H1 (cell line): ENCODE results near the gene PLB1. TPM values are rescaled to one million over a fixed set of nuclear protein-coding genes. Genes with fewer than 3 reads are reported as not detected.

Experiments
- EGR1 ChIP-seq: IDR thresholded peaks from 2 replicates; pipeline ENCODE4 v1.6.1; 2011; ENCODE audit warnings: low read depth, low read length, borderline replicate concordance
- HDAC2 ChIP-seq, 2 experiments: fragments of 300-600 bp in 1 of 2; sonication (generic) in 1 of 2; IDR thresholded peaks; 2 replicates each; pipeline ENCODE4 v1.6.1; 2011 to 2012; ENCODE audit warnings: low read depth in 2 of 2, low read length in 2 of 2, mild to moderate bottlenecking in 2 of 2, moderate library complexity in 2 of 2, borderline replicate concordance in 1 of 2, inconsistent platforms in 1 of 2
- ZNF274 ChIP-seq: IDR thresholded peaks from 2 replicates; pipeline ENCODE4 v1.7.0; 2012; ENCODE audit warnings: low read length, borderline replicate concordance; ENCODE audit errors: extremely low read depth
- polyA plus RNA-seq, 7 experiments: library from polyadenylated mRNA; depleted of rRNA in 3 of 7; stranded (reverse) in 5 of 7; unstranded in 2 of 7; fragments of >200 nt in 5 of 7; fragments of 200-250 nt in 2 of 7; gene quantifications; 1 replicate in 5 of 7; 2 replicates in 1 of 7; 4 replicates in 1 of 7; pipeline versions ENCODE4 v1.2.1 to v1.2.3, GENCODE V29; 2011 to 2013; ENCODE audit warnings: missing spikeins in 2 of 7, mixed read lengths in 2 of 7
- total RNA-seq: library from RNA; stranded (reverse); fragmentation: NEBNext Ultra II Directional; extraction: Animal tissue kit (Norgen Biotek cat#: 25700); gene quantifications from 2 replicates; pipeline ENCODE4 v1.2.1, GENCODE V29; 2021
- TF ChIP-seq, protein P1 (sequence below): IDR thresholded peaks from 2 replicates; pipeline ENCODE4 v1.6.1; 2012; ENCODE audit warnings: low read length, inconsistent platforms

Gene PLB1
- total and polyA plus RNA-seq, 2 of the 8 experiments (the other 6 are each of a cell fraction or from before 2014, with no cell fraction given), result 0.20 to 0.36 TPM

DNA sequence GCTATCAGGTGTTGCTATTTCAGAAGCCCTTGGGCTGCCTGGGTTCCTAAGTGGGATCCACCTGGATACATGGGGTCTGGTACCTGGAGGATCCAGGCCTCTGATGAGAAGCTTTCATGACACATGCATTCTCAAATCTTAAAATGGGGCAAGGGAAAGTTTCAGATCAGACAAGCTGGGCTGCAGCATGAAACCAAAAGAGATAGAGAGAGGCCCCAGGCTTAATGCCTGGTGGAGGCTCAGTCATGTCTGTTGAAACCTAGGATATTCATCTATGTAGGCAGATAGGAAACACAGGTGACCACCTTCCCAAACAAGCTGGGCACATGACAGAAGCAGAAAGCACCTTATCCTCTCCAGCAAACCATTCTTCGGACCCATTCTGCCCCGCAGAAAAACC, 18.8 kb upstream of the PLB1 start (continued):
- TF ChIP-seq ZNF274 (no peak), HDAC2 (IDR thresholded peaks at IDR 0.05; ENCODE audit: borderline replicate concordance in 1 of 2, low read depth in 2 of 2, low read length in 2 of 2) (no peak), EGR1 (no peak)
- TF ChIP-seq, protein P1, sequence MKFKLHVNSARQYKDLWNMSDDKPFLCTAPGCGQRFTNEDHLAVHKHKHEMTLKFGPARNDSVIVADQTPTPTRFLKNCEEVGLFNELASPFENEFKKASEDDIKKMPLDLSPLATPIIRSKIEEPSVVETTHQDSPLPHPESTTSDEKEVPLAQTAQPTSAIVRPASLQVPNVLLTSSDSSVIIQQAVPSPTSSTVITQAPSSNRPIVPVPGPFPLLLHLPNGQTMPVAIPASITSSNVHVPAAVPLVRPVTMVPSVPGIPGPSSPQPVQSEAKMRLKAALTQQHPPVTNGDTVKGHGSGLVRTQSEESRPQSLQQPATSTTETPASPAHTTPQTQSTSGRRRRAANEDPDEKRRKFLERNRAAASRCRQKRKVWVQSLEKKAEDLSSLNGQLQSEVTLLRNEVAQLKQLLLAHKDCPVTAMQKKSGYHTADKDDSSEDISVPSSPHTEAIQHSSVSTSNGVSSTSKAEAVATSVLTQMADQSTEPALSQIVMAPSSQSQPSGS, result no peak
